HepG2 (cell line): ENCODE measurements around the gene APBB2. TPM values are rescaled to one million over a fixed set of nuclear protein-coding genes. Genes with fewer than 3 reads are reported as not detected.

Experiments
- ATF1 ChIP-seq: IDR thresholded peaks from 2 replicates; pipeline ENCODE4 v1.6.1; 2016; ENCODE audit warnings: mild to moderate bottlenecking, control low read depth
- HDAC2 ChIP-seq: sonication (generic); formaldehyde crosslinking; IDR thresholded peaks from 2 replicates; pipeline ENCODE4 v1.4.0; 2020; ENCODE audit warnings: missing genetic modification reagents
- HDAC6 ChIP-seq: fragments of 200-600 bp; sonication (generic); IDR thresholded peaks from 2 replicates; pipeline ENCODE4 v1.7.0; 2017; ENCODE audit warnings: mild to moderate bottlenecking, antibody characterized with exemption, low read length, low read depth
- IRF2 ChIP-seq: IDR thresholded peaks from 2 replicates; pipeline ENCODE4 v1.6.1; 2018; ENCODE audit warnings: missing genetic modification reagents, missing compliant biosample characterization
- MED1 ChIP-seq: sonication (generic); formaldehyde crosslinking; IDR thresholded peaks from 2 replicates; pipeline ENCODE4 v1.4.0; 2020; ENCODE audit warnings: missing genetic modification reagents
- PPARG ChIP-seq: conservative IDR thresholded peaks from 2 replicates; pipeline ENCODE4 v1.6.1; 2016; ENCODE audit warnings: missing biosample characterization, missing genetic modification reagents
- PREB ChIP-seq: sonication (generic); formaldehyde crosslinking; IDR thresholded peaks from 2 replicates; pipeline ENCODE4 v1.4.0; 2020; ENCODE audit warnings: missing genetic modification reagents
- SRY ChIP-seq: sonication (generic); formaldehyde crosslinking; IDR thresholded peaks from 2 replicates; pipeline ENCODE4 v1.8.0; 2022; ENCODE audit warnings: mild to moderate bottlenecking, missing genetic modification reagents
- STAG1 ChIP-seq: sonication (generic); formaldehyde crosslinking; IDR thresholded peaks from 2 replicates; pipeline ENCODE4 v1.4.0; 2020; ENCODE audit warnings: missing genetic modification reagents
- TEAD3 ChIP-seq: optimal IDR thresholded peaks from 2 replicates; pipeline ENCODE3; 2016; ENCODE audit warnings: borderline replicate concordance
- U2AF2 ChIP-seq: fragments of 200-400 bp; formaldehyde crosslinking; IDR thresholded peaks from 2 replicates; pipeline ENCODE4 v1.6.1; 2017; ENCODE audit warnings: low read depth, mild to moderate bottlenecking, low read length
- ZBTB33 ChIP-seq: sonication (generic); formaldehyde crosslinking; IDR thresholded peaks from 2 replicates; pipeline ENCODE4 v1.4.0; 2020; ENCODE audit warnings: missing genetic modification reagents
- ZMAT5 ChIP-seq: sonication (generic); formaldehyde crosslinking; IDR thresholded peaks from 2 replicates; pipeline ENCODE4 v1.5.0; 2020; ENCODE audit warnings: mild to moderate bottlenecking, low read depth, missing genetic modification reagents, borderline replicate concordance
- ZNF318 ChIP-seq: sonication (generic); formaldehyde crosslinking; IDR thresholded peaks from 2 replicates; pipeline ENCODE4 v1.4.0; 2020; ENCODE audit warnings: mild to moderate bottlenecking, missing genetic modification reagents
- ZNF350 ChIP-seq: sonication (generic); formaldehyde crosslinking; IDR thresholded peaks from 2 replicates; pipeline ENCODE4 v1.4.0; 2020; ENCODE audit warnings: mild to moderate bottlenecking, low read depth, missing genetic modification reagents, borderline replicate concordance
- ZNF501 ChIP-seq: sonication (generic); formaldehyde crosslinking; IDR thresholded peaks from 2 replicates; pipeline ENCODE4 v1.5.1; 2020; ENCODE audit warnings: mild to moderate bottlenecking, moderate library complexity, missing genetic modification reagents
- ZNF652 ChIP-seq: IDR thresholded peaks from 2 replicates; pipeline ENCODE4 v1.6.1; 2016; ENCODE audit warnings: low read depth, borderline replicate concordance
- ZNF746 ChIP-seq: sonication (generic); formaldehyde crosslinking; IDR thresholded peaks from 2 replicates; pipeline ENCODE4 v1.8.0; 2022; ENCODE audit warnings: mild to moderate bottlenecking, missing genetic modification reagents
- ZNF883 ChIP-seq: sonication (generic); formaldehyde crosslinking; IDR thresholded peaks from 2 replicates; pipeline ENCODE4 v1.5.1; 2020; ENCODE audit warnings: mild to moderate bottlenecking, missing genetic modification reagents; ENCODE audit errors: not compliant biosample characterization
- ZSCAN20 ChIP-seq: sonication (generic); formaldehyde crosslinking; IDR thresholded peaks from 2 replicates; pipeline ENCODE4 v1.4.0; 2020; ENCODE audit warnings: missing genetic modification reagents, mild to moderate bottlenecking, borderline replicate concordance
- polyA plus RNA-seq, 8 experiments: library from polyadenylated mRNA; depleted of rRNA in 3 of 8; stranded (reverse) in 7 of 8; unstranded in 1 of 8; fragments of >200 nt; fragmentation: Illumina TruSeq in 4 of 8; extraction: Trizol in 4 of 8; gene quantifications; 2 replicates each; pipeline versions ENCODE4 v1.2.1 to v1.2.3, GENCODE V29; 2011 to 2016; ENCODE audit warnings: low read depth in 4 of 8, missing spikeins in 1 of 8, mixed read lengths in 1 of 8; ENCODE audit not compliant: insufficient read depth in 1 of 8
- total RNA-seq, 5 experiments: library from RNA; depleted of rRNA; stranded (reverse); fragments of >200 nt; fragmentation: Illumina TruSeq; extraction: Trizol; gene quantifications; 2 replicates each; pipeline ENCODE4 v1.2.3, GENCODE V29; 2016; ENCODE audit warnings: low read depth in 1 of 5

The APBB2 gene
- total and polyA plus RNA-seq, 2 of the 13 experiments (the other 11 are each of a cell fraction or from before 2014, with no cell fraction given) = 11.7 to 17.0 TPM

- TF ChIP-seq ZNF350 (CRISPR knock-in tag) (no peak), TEAD3 (CRISPR knock-in tag) (peak; percentile 87), U2AF2 (no peak), ZNF318 (CRISPR knock-in tag) (no peak), IRF2 (CRISPR knock-in tag) (no peak), ZMAT5 (CRISPR knock-in tag) (no peak), STAG1 (CRISPR knock-in tag) (peak; percentile 52), ZNF746 (no peak), ZNF883 (CRISPR knock-in tag) (no peak), PREB (CRISPR knock-in tag) (no peak), ZNF652 (CRISPR knock-in tag) (no peak), ZBTB33 (CRISPR knock-in tag) (peak; percentile 78), ZNF501 (CRISPR knock-in tag) (no peak), HDAC6 (no peak), ATF1 (CRISPR knock-in tag) (no peak), HDAC2 (CRISPR knock-in tag) (peak; percentile 27; the same call in 1 of the 2 replicates), ZSCAN20 (CRISPR knock-in tag) (no peak), SRY (CRISPR knock-in tag) (no peak), PPARG (CRISPR knock-in tag) (no peak), MED1 (CRISPR knock-in tag) (no peak)
Observed at GRCh38 chr4:40840985-40841571, 373.3 kb downstream of the APBB2 start (continued).
